HG03378 (cell line): ENCODE measurements around the gene NOS1AP.

Experiments used
- ATAC-seq: cut with Tn5 transposase; IDR thresholded peaks from one replicate; pipeline ENCODE4 v1.9.1; 2021; ENCODE audit warnings: mild to moderate bottlenecking, moderate library complexity; ENCODE audit not compliant: unreplicated experiment

Gene NOS1AP

DNA sequence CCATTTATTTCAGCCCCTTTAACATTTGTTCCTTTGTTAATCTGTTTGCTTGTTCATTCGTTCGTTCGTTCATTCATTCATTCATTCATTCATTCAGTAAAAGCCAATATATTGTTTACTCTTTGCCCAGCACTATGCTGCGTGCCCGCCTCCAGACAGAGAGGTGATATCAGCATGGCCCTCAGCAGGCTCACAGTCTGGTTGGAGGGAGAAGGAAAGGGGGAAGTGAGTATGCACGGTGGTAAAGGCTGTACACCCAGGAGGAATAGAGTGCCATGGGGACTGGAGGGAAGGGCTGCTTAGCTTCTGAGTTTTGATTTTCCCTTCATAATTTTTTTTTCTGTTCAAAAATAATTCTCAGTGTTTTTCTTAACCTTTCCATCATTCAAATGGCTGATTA, 144.7 kb downstream of the NOS1AP start:
- no peak for ATAC-seq

DNA sequence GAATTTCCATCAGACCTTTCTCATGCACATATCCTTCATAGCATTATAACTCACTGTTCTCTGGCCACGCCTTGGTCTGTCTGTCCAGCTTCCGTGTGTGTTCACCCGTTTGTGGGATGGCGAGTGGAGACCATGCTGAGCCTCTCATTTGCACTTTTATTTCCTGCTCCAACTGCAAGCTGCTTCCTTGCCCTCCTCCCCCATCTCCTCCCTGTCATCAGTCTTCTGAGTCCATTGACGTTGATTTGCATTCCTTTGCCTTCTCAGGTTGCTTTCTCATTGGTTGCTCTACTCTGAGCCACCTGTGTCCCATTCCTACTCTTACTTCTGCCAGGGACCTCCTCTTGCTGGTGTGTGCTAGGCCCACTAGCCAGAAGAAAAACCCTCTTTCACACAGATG, 146.4 kb downstream of the NOS1AP start:
- ATAC-seq = no peak

DNA sequence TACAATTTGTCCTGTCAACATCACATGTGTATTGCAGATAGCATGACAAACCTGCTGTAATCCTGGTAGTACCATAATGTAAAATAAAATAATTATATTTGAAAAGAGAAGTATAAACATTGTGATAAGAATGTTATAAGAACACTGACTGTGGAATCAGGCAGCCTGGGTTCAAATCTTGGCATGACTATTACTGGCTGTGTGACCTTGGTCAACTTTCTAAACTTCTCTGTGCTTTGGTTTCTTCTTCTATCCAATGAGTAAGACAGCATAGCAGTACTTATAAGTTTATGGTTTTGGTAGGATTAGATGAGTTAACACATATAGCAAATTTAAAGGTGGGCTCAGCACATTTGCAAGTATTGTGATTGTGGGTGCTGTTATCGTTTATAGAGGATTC, 147.1 kb downstream of the NOS1AP start:
- ATAC-seq = no peak

DNA sequence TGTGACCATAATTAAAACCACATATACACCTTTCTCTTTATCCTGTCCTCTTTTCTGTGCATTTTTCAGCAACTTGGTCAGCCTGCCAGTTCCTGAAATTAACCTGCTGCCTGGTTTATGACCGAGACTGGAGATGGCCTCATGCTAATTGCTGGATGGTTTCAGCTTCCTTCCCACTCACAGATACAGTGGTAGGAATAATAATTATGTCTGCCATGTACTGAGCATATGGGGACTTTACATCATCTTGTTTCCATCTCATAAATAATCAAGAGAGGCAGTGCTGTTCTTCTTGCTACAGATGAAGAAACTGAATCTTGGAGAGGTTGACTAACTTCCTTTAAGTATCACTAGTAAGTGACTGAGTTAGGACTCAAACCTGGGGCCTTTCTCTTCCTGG, 148.2 kb downstream of the NOS1AP start:
- ATAC-seq = no peak

GRCh38 chr1:162218546-162218945, 149.1 kb downstream of the NOS1AP start:
- no peak for ATAC-seq

DNA sequence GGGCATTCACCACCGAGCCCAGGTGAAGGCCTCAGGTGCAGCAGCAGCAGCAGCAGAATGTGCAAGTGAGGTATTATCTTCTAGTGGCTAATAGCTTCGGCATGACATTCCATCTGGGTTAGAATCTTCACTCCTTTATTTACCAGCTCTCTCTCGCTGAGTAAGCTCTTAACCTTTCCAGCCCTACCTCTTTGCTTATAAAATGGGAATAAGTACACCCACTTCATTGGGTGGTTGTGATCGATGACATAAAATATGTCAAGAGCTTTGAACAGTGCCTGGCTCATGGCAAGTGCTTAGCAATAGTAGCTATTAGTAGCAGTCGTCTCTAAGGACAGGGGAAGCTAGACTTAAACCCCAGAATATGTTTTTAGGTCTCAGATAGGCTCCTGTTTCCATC, 149.5 kb downstream of the NOS1AP start:
- ATAC-seq = no peak

GRCh38 chr1:162219461-162219860, 150.0 kb downstream of the NOS1AP start:
- no peak for ATAC-seq

GRCh38 chr1:162220009-162220539, 150.6 kb downstream of the NOS1AP start:
- no peak for ATAC-seq

GRCh38 chr1:162222014-162222413, 152.5 kb downstream of the NOS1AP start:
- ATAC-seq = no peak

GRCh38 chr1:162222730-162223129, 153.2 kb downstream of the NOS1AP start:
- no peak for ATAC-seq

GRCh38 chr1:162223488-162223887, 154.0 kb downstream of the NOS1AP start:
- no peak for ATAC-seq

GRCh38 chr1:162224267-162224666, 154.8 kb downstream of the NOS1AP start:
- no peak for ATAC-seq

- no peak for ATAC-seq
Observed at GRCh38 chr1:162228586-162228985, 159.1 kb downstream of the NOS1AP start.

DNA sequence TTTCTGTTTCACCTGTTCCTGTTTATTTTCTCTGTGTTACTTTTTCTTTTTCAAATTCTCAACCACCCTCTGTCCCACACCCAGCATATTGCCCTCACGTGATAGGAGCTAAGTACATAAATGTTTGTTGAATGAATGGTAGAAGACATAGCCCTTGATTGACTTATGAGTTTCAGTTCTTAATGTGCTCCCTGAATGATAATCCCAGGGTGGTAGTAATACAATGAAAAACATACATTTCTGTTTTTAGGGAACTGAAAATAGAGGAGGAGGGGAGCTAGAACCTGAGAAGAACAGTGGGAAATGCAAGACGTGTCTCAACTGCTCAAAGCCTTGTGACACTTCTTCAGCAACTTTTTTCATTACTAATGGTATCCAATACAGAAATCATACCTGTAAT, 160.1 kb downstream of the NOS1AP start:
- ATAC-seq = peak; percentile 39

- no peak for ATAC-seq
Observed at GRCh38 chr1:162230096-162230495, 160.6 kb downstream of the NOS1AP start.

GRCh38 chr1:162230517-162230916, 161.0 kb downstream of the NOS1AP start:
- ATAC-seq = no peak

DNA sequence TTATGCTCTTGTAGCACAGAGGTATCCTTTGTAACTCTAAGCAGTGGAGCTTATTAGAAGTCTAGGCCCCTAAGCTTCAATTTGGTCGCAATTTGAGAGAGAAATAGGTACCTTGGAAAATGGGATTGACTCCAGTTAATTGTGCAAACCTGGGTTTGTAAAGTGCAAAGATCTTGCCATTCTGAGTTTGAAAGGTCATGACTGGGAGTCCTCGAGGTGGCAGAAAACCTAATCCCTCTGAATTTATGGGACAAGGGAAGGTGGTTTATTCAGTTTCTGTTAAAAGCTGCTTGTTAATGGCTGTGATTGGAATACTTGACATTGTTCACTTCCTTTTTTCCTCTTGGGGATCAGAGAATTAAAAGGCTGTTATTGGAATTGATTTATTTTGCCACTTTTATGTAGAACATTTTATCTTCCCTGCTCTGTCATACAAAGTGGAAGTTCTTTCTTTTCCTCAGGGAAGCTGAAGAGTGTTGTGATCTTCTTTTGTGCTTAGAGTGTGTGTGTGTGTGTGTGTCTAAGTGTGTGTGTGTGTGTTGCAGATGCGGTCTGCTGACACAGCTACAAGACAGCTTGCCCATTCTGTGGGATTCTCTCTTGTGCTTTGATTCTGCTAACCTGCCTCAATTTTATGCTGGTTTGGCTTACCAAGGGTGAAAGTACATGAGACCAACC, 162.7 kb downstream of the NOS1AP start:
- no peak for ATAC-seq

- no peak for ATAC-seq
Observed at GRCh38 chr1:162233066-162233465, 163.6 kb downstream of the NOS1AP start.

DNA sequence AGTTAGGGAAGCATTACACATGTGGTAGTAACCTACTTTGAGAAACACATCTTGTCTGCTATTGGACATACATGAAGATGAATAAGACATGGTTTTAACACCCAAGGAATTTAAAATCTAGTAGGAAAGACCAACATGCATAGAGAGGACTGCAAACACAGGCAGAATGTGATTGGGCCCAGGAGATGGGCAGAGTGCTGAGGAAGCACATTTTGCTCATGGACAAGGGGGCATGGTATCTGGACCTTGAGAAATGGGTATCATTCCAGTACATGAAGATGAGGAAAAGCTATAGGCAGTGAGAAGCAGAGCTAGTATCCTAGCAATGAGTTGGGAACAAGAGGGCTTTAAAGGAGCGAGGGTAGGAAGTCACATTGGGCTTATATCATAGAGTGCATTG, 164.4 kb downstream of the NOS1AP start:
- no peak for ATAC-seq

GRCh38 chr1:162234571-162234970, 165.1 kb downstream of the NOS1AP start:
- ATAC-seq = no peak

DNA sequence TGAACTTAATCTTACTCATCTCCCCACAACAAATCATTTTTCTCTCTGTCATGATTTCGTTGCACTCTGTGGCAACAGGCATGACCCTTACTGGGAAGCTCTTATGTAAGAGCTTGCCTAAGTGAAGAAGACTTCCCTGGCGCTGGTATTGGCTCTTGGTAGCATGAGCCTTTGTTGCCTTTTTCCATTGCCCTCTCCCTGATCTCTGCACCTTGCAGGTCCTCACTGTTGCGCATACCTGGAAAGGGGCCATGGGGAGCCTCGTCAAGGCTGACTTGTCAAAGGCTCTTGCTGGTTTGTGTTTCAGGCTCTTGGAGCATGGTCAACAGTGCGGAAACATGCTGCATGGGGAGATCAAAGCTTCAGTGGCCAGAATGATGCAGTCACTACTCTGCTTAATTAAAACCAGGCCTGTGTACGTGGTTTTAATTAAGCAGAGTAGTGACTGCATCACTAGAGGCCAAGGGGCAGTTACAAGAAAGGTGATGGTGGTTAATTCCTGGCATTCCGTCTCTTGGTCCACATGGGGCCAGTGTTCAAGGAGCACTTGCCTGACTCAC, 165.8 kb downstream of the NOS1AP start:
- ATAC-seq = no peak

GRCh38 chr1:162236201-162236600, 166.7 kb downstream of the NOS1AP start:
- no peak for ATAC-seq

DNA sequence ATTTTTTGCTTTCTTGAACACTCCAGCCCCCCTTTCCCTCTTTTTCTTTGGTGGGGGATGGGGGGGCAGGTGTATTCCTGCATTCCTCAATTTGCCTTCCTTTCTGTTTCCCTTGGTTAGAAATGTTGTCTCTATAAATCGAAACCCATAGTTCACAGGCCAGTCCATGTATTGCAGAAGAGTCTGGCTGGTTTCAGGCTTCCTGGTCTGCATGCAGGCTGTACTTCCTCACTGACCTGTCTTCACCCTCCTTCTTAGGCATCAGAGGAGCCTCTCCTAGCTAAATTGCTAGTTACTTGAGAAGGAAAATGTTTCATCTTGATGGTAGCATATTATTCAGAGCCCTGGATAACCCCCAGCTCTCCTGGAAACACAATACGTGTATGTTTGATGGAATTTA, 167.1 kb downstream of the NOS1AP start:
- no peak for ATAC-seq
